DOHH2 (cell line): ENCODE measurements around the gene POU5F2.

ENCODE experiments used
- H3F3A ChIP-seq: fragments of 200-600 bp; sonication (generic), shearing (Covaris generic); 2 replicates; pipeline ENCODE4 v1.6.0; 2016; ENCODE audit warnings: antibody characterized with exemption, mild to moderate bottlenecking; ENCODE audit not compliant: control insufficient read depth, insufficient read depth
- H3K27ac ChIP-seq: fragments of 200-600 bp; sonication (generic); 2 replicates; pipeline ENCODE4 v1.5.1; 2014; ENCODE audit warnings: low read depth, mild to moderate bottlenecking, low read length, moderate library complexity
- H3K27me3 ChIP-seq: fragments of 200-600 bp; sonication (generic); 2 replicates; pipeline ENCODE4 v1.6.1; 2014; ENCODE audit warnings: mild to moderate bottlenecking, low read length, mixed read lengths; ENCODE audit not compliant: control insufficient read depth
- H3K36me3 ChIP-seq: fragments of 200-600 bp; sonication (generic); 2 replicates; pipeline ENCODE4 v1.6.1; 2014; ENCODE audit warnings: mild to moderate bottlenecking, low read length, moderate library complexity, mixed read lengths; ENCODE audit not compliant: control insufficient read depth
- H3K4me1 ChIP-seq: fragments of 200-600 bp; sonication (generic); 2 replicates; pipeline ENCODE4 v1.6.1; 2014; ENCODE audit warnings: mild to moderate bottlenecking, low read length, mixed read lengths; ENCODE audit not compliant: control insufficient read depth
- H3K4me2 ChIP-seq: fragments of 200-600 bp; sonication (generic); 2 replicates; pipeline ENCODE4 v1.6.0; 2014; ENCODE audit warnings: mild to moderate bottlenecking, low read length, moderate library complexity
- H3K4me3 ChIP-seq: fragments of 200-600 bp; sonication (generic); 2 replicates; pipeline ENCODE4 v1.5.1; 2014; ENCODE audit warnings: mild to moderate bottlenecking, low read length, mixed read lengths
- H3K79me2 ChIP-seq: fragments of 200-600 bp; sonication (generic); 2 replicates; pipeline ENCODE4 v1.6.1; 2014; ENCODE audit warnings: mild to moderate bottlenecking, low read length, mixed read lengths; ENCODE audit not compliant: control insufficient read depth
- H3K9me2 ChIP-seq: fragments of 200-600 bp; sonication (generic); replicated peaks from 2 replicates; pipeline ENCODE4 v1.6.1; 2014; ENCODE audit warnings: mild to moderate bottlenecking, low read length, mixed read lengths; ENCODE audit not compliant: control insufficient read depth
- H3K9me3 ChIP-seq: fragments of 200-600 bp; sonication (generic); 2 replicates; pipeline ENCODE4 v1.6.1; 2014; ENCODE audit warnings: antibody characterized with exemption, low read length, mixed read lengths; ENCODE audit not compliant: control insufficient read depth, insufficient read depth
- H4K20me1 ChIP-seq: fragments of 200-600 bp; sonication (generic); 2 replicates; pipeline ENCODE4 v1.6.0; 2014; ENCODE audit warnings: low read depth, mild to moderate bottlenecking, antibody characterized with exemption, low read length, moderate library complexity; ENCODE audit not compliant: control insufficient read depth, insufficient read depth
- CTCF ChIP-seq: fragments of 200-600 bp; sonication (generic); IDR thresholded peaks from one replicate; pipeline ENCODE4 v1.5.1; 2014; ENCODE audit warnings: antibody characterized with exemption, mild to moderate bottlenecking, low read depth, low read length; ENCODE audit not compliant: poor library complexity, severe bottlenecking
- EZH2phosphoT487 ChIP-seq: fragments of 200-600 bp; sonication (generic); IDR thresholded peaks from 2 replicates; pipeline ENCODE4 v1.6.1; 2017; ENCODE audit warnings: borderline replicate concordance, mild to moderate bottlenecking, antibody characterized with exemption, low read length, moderate library complexity, mixed read lengths

The POU5F2 gene

GRCh38 chr5:93787598-93787997 is 46.2 kb upstream of the POU5F2 start:
- TF ChIP-seq CTCF: no peak
- TF ChIP-seq EZH2phosphoT487: no peak
- H3K9me3 ChIP-seq: no peaks in the 10 kb centered on the region
- H3K27me3 ChIP-seq: no peaks in the 10 kb centered on the region
- H3K9me2 ChIP-seq: no peaks in the 10 kb centered on the region
- H3K4me1 ChIP-seq: no peaks in the 10 kb centered on the region
- H3K4me2 ChIP-seq: no peak overlapping the region
- H3K36me3 ChIP-seq: no peaks in the 10 kb centered on the region
- H3K79me2 ChIP-seq: no peaks in the 10 kb centered on the region
- no peak overlapping the region for H3K27ac ChIP-seq
- H3F3A ChIP-seq: no peaks in the 10 kb centered on the region
- H4K20me1 ChIP-seq: no peaks in the 10 kb centered on the region
- no peak overlapping the region for H3K4me3 ChIP-seq

GRCh38 chr5:93785475-93785874 is 44.1 kb upstream of the POU5F2 start:
- Histone ChIP-seq H3K4me2 (no peak overlapping the region), H3K27me3 (no peaks in the 10 kb centered on the region), H3K9me3 (no peaks in the 10 kb centered on the region), H3K9me2 (no peaks in the 10 kb centered on the region), H3K4me3 (no peak overlapping the region), H3K27ac (no peak overlapping the region), H4K20me1 (no peaks in the 10 kb centered on the region), H3K79me2 (no peaks in the 10 kb centered on the region), H3K4me1 (no peaks in the 10 kb centered on the region), H3K36me3 (no peaks in the 10 kb centered on the region), H3F3A (no peaks in the 10 kb centered on the region)
- TF ChIP-seq CTCF (no peak), EZH2phosphoT487 (no peak)

- Histone ChIP-seq H3K27ac (no peak overlapping the region), H4K20me1 (no peaks in the 10 kb centered on the region), H3K4me2 (no peak overlapping the region), H3K4me3 (no peak overlapping the region), H3K9me2 (no peaks in the 10 kb centered on the region), H3K27me3 (no peaks in the 10 kb centered on the region), H3K9me3 (no peaks in the 10 kb centered on the region), H3K4me1 (no peaks in the 10 kb centered on the region), H3K36me3 (no peaks in the 10 kb centered on the region), H3F3A (no peaks in the 10 kb centered on the region), H3K79me2 (no peaks in the 10 kb centered on the region)
- no peak for TF ChIP-seq CTCF
- TF ChIP-seq EZH2phosphoT487: no peak
Measured at GRCh38 chr5:93782978-93783377, 41.6 kb upstream of the POU5F2 start.

GRCh38 chr5:93777620-93778019 is 36.2 kb upstream of the POU5F2 start:
- Histone ChIP-seq H4K20me1 (no peaks in the 10 kb centered on the region), H3K9me2 (no peaks in the 10 kb centered on the region), H3K36me3 (no peaks in the 10 kb centered on the region), H3K79me2 (no peaks in the 10 kb centered on the region), H3K4me3 (no peak overlapping the region), H3K4me2 (no peak overlapping the region), H3K27ac (no peak overlapping the region), H3F3A (no peaks in the 10 kb centered on the region), H3K9me3 (no peaks in the 10 kb centered on the region), H3K27me3 (no peaks in the 10 kb centered on the region), H3K4me1 (no peaks in the 10 kb centered on the region)
- no peak for TF ChIP-seq CTCF
- no peak for TF ChIP-seq EZH2phosphoT487
